ENCODE results near the gene CD8B.

GRCh38 chr2:86831537-86831936, 30.1 kb downstream of the CD8B start:
- no peak for TF ChIP-seq CTCF (conservative IDR thresholded peaks at IDR 0.05; ENCODE audit: low read depth, low read length)
- no peak for TF ChIP-seq EZH2 (IDR thresholded peaks at IDR 0.05; ENCODE audit: low read length, unreplicated experiment)
- no peak for TF ChIP-seq EZH2phosphoT487 (IDR thresholded peaks at IDR 0.05; ENCODE audit: borderline replicate concordance, low read length)
